ENCODE data around the gene KRT28. TPM values are rescaled to one million over a fixed set of nuclear protein-coding genes. Genes with fewer than 3 reads are reported as not detected.
"Not testable (repeated sequence)": the region's sequence is repeated elsewhere in the genome, so short reads cannot be mapped to it uniquely, and the experiment has no call there.

KRT28 gene
- total and polyA plus RNA-seq, 2 donors: 0.05 to 0.37 TPM

GRCh38 chr17:40750391-40750790 is 49.4 kb downstream of the KRT28 start:
- WGBS: 92% methylated on average over 6 of the region's 6 CpGs
- Histone ChIP-seq H3K9me3 (ENCODE audit: control insufficient read depth in 2 of 2, insufficient read depth in 1 of 2, low read length in 1 of 2) (no peaks in the 10 kb centered on the region), H3K4me1 (ENCODE audit: control insufficient read depth in 2 of 2, insufficient read depth in 2 of 2, low read length in 2 of 2) (no peaks in the 10 kb centered on the region), H3K27me3 (ENCODE audit: control insufficient read depth in 2 of 2, insufficient read depth in 1 of 2, low read length in 1 of 2) (peaks cover 0 to 10% of the 10 kb centered on the region in 2 donors), H3K36me3 (ENCODE audit: control insufficient read depth in 2 of 2, insufficient read depth in 2 of 2, low read length in 1 of 2) (no peaks in the 10 kb centered on the region), H3K27ac (ENCODE audit: low read depth in 1 of 2, low read length in 1 of 2) (no peak overlapping the region), H3K4me3 (ENCODE audit: low read length in 2 of 2) (no peak overlapping the region)
- DNase-seq (ENCODE audit: low read depth in 6 of 9, low spot score in 9 of 9): no peak

GRCh38 chr17:40748666-40749065 is 51.1 kb downstream of the KRT28 start:
- H3K4me1 ChIP-seq (ENCODE audit: control insufficient read depth in 2 of 2, insufficient read depth in 2 of 2, low read length in 2 of 2); DNase-seq (ENCODE audit: low read depth in 6 of 9, low spot score in 9 of 9); H3K27ac ChIP-seq (ENCODE audit: low read depth in 1 of 2, low read length in 1 of 2); H3K4me3 ChIP-seq (ENCODE audit: low read length in 2 of 2); H3K36me3 ChIP-seq (ENCODE audit: control insufficient read depth in 2 of 2, insufficient read depth in 2 of 2, low read length in 1 of 2); H3K27me3 ChIP-seq (ENCODE audit: control insufficient read depth in 2 of 2, insufficient read depth in 1 of 2, low read length in 1 of 2); H3K9me3 ChIP-seq (ENCODE audit: control insufficient read depth in 2 of 2, insufficient read depth in 1 of 2, low read length in 1 of 2): not testable (repeated sequence)
- 88% methylated on average over 1 of the region's 1 CpG for WGBS

Other genes starting within 250 kb of the KRT28 start
- 60.3 TPM for gene CCR7, start 234.5 kb downstream of the KRT28 start, total RNA-seq
- 102 TPM for gene CCR7, start 234.5 kb downstream of the KRT28 start, polyA plus RNA-seq
- 126 TPM for gene SMARCE1, start 152.1 kb downstream of the KRT28 start, total RNA-seq
- gene SMARCE1, start 152.1 kb downstream of the KRT28 start, polyA plus RNA-seq: 109 TPM
- gene KRT222, start 134.8 kb downstream of the KRT28 start, total RNA-seq: 0.19 TPM
- 0.84 TPM for gene KRT222, start 134.8 kb downstream of the KRT28 start, polyA plus RNA-seq
- 0.14 TPM for gene KRT24, start 96.2 kb downstream of the KRT28 start, total RNA-seq
- gene KRT24, start 96.2 kb downstream of the KRT28 start, polyA plus RNA-seq: 1.9 TPM
- gene KRT25, start 44.6 kb downstream of the KRT28 start, total RNA-seq: 0.19 TPM
- gene KRT25, start 44.6 kb downstream of the KRT28 start, polyA plus RNA-seq: 1.0 TPM
- not detected for gene KRT26, start 27.8 kb downstream of the KRT28 start, total RNA-seq
- 0.18 TPM for gene KRT26, start 27.8 kb downstream of the KRT28 start, polyA plus RNA-seq
- gene KRT27, start 17.4 kb downstream of the KRT28 start, total RNA-seq: 0.14 TPM
- 1.3 TPM for gene KRT27, start 17.4 kb downstream of the KRT28 start, polyA plus RNA-seq
- 21.1 TPM for gene KRT10, start 22.7 kb upstream of the KRT28 start, total RNA-seq
- gene KRT10, start 22.7 kb upstream of the KRT28 start, polyA plus RNA-seq: 445 TPM
- 0.52 TPM for gene KRT12, start 67.3 kb upstream of the KRT28 start, total RNA-seq
- 1.6 TPM for gene KRT12, start 67.3 kb upstream of the KRT28 start, polyA plus RNA-seq
- 0.85 TPM for gene KRT20, start 85.3 kb upstream of the KRT28 start, total RNA-seq
- gene KRT20, start 85.3 kb upstream of the KRT28 start, polyA plus RNA-seq: 3.8 TPM
- gene KRT23, start 137.7 kb upstream of the KRT28 start, total RNA-seq: 1.5 TPM
- gene KRT23, start 137.7 kb upstream of the KRT28 start, polyA plus RNA-seq: 30.7 TPM
- gene KRT39, start 167.0 kb upstream of the KRT28 start, total RNA-seq: not detected
- 0.23 TPM for gene KRT39, start 167.0 kb upstream of the KRT28 start, polyA plus RNA-seq
- 0.09 TPM for gene KRT40, start 184.4 kb upstream of the KRT28 start, total RNA-seq
- 0.11 TPM for gene KRT40, start 184.4 kb upstream of the KRT28 start, polyA plus RNA-seq
- gene KRTAP3-3, start 194.2 kb upstream of the KRT28 start, total RNA-seq: not detected
- gene KRTAP3-3, start 194.2 kb upstream of the KRT28 start, polyA plus RNA-seq: 0.87 TPM
- gene KRTAP3-2, start 199.9 kb upstream of the KRT28 start, total RNA-seq: not detected
- gene KRTAP3-2, start 199.9 kb upstream of the KRT28 start, polyA plus RNA-seq: 0.09 TPM
- not detected for gene KRTAP3-1, start 209.2 kb upstream of the KRT28 start, total RNA-seq
- gene KRTAP3-1, start 209.2 kb upstream of the KRT28 start, polyA plus RNA-seq: 0.09 TPM
- gene KRTAP1-5, start 227.2 kb upstream of the KRT28 start, total RNA-seq: not detected
- gene KRTAP1-5, start 227.2 kb upstream of the KRT28 start, polyA plus RNA-seq: 0.05 TPM
- not detected for gene KRTAP1-4, start 230.2 kb upstream of the KRT28 start, total RNA-seq
- gene KRTAP1-4, start 230.2 kb upstream of the KRT28 start, polyA plus RNA-seq: not detected
- gene KRTAP1-3, start 234.9 kb upstream of the KRT28 start, total RNA-seq: not detected
- not detected for gene KRTAP1-3, start 234.9 kb upstream of the KRT28 start, polyA plus RNA-seq
- not detected for gene KRTAP1-1, start 241.5 kb upstream of the KRT28 start, total RNA-seq
- 0.14 TPM for gene KRTAP1-1, start 241.5 kb upstream of the KRT28 start, polyA plus RNA-seq
- not detected for gene KRTAP2-1, start 247.4 kb upstream of the KRT28 start, total RNA-seq
- gene KRTAP2-1, start 247.4 kb upstream of the KRT28 start, polyA plus RNA-seq: 0.05 TPM

Data from thymus (tissue), 11 donors.